Activated CD8-positive, alpha-beta T cell treated with anti-CD3 and anti-CD28 coated beads for 36 hours (primary cell): ENCODE measurements around the gene RRP36. TPM values are rescaled to one million over a fixed set of nuclear protein-coding genes. Genes with fewer than 3 reads are reported as not detected.

Source experiments
- ATAC-seq: fragments of 200-7000 bp; cut with Tn5 transposase; one replicate; pipeline ENCODE4 v1.10.0; 2021; ENCODE audit warnings: mild to moderate bottlenecking, moderate library complexity
- CTCF ChIA-PET: fragments of 350-600 bp; sonication (Branson Sonifier 250); formaldehyde crosslinking; loops from one replicate; lab custom pipeline; 2021; ENCODE audit warnings: antibody characterized with exemption; lab: Charles Lee
- POLR2A ChIA-PET: fragments of 350-600 bp; sonication (Branson Sonifier 250); formaldehyde crosslinking; loops from one replicate; lab custom pipeline; 2021; ENCODE audit warnings: antibody characterized with exemption; lab: Charles Lee
- DNase-seq: peaks from one replicate; pipeline ENCODE4 v3.0.0-alpha.2; 2020
- H3K27ac Mint-ChIP-seq: one replicate; pipeline ENCODE4 v1.8.0; 2021; ENCODE audit warnings: mild to moderate bottlenecking, mixed read lengths
- H3K27me3 Mint-ChIP-seq: one replicate; pipeline ENCODE4 v1.8.0; 2021; ENCODE audit warnings: mixed read lengths
- H3K36me3 Mint-ChIP-seq: one replicate; pipeline ENCODE4 v1.8.0; 2021; ENCODE audit warnings: low read depth, mixed read lengths
- H3K4me1 Mint-ChIP-seq: one replicate; pipeline ENCODE4 v1.8.0; 2021; ENCODE audit warnings: low read depth, mixed read lengths
- H3K4me3 Mint-ChIP-seq: one replicate; pipeline ENCODE4 v1.8.0; 2021; ENCODE audit warnings: mild to moderate bottlenecking, moderate library complexity, mixed read lengths
- H3K9me3 Mint-ChIP-seq: one replicate; pipeline ENCODE4 v1.8.0; 2021; ENCODE audit warnings: mixed read lengths
- intact Hi-C: fragments of 100-400 bp; cut with micrococcal nuclease; formaldehyde crosslinking; loops from one replicate; pipeline ENCODE4 v1.10.0; 2022
- total RNA-seq, 2 experiments: library from RNA; stranded (reverse); gene quantifications; one replicate each; pipeline ENCODE4 v1.2.3, GENCODE V29; 2021
- TF ChIP-seq, protein P1 (sequence below): fragments of 200-600 bp; IDR thresholded peaks from one replicate; pipeline ENCODE4 v1.8.0; 2022; ENCODE audit warnings: antibody characterized with exemption, mild to moderate bottlenecking

Gene RRP36
- total RNA-seq, 2 experiments from 2014 or later: 47.9 to 48.0 TPM

DNA sequence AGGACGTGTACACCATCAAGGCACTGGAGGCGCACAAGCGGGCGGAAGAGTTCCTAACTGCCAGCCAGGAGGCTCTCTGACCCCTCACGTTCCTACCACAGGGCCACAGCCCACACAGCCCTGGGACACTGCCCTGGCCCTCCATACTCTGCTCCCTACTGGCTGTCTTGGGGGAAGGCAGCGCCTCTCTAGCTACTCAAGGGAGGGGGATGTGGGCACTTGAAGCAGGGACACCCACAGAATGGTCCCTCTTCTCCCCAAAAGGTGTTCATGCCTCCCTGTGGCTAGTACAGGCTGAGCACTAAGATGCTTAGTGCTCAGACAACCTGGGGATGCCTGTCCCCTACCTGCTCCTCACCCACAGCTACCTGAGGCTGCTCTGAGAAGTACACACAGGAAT, 10.2 kb upstream of the RRP36 start:
- Mint-ChIP-seq H3K36me3 (peaks cover 35% of the 10 kb centered on the region), H3K27me3 (no peaks in the 10 kb centered on the region), H3K27ac (no peak overlapping the region), H3K4me1 (peaks cover 39% of the 10 kb centered on the region), H3K4me3 (no peak overlapping the region), H3K9me3 (no peaks in the 10 kb centered on the region)
- TF ChIP-seq, protein P1, sequence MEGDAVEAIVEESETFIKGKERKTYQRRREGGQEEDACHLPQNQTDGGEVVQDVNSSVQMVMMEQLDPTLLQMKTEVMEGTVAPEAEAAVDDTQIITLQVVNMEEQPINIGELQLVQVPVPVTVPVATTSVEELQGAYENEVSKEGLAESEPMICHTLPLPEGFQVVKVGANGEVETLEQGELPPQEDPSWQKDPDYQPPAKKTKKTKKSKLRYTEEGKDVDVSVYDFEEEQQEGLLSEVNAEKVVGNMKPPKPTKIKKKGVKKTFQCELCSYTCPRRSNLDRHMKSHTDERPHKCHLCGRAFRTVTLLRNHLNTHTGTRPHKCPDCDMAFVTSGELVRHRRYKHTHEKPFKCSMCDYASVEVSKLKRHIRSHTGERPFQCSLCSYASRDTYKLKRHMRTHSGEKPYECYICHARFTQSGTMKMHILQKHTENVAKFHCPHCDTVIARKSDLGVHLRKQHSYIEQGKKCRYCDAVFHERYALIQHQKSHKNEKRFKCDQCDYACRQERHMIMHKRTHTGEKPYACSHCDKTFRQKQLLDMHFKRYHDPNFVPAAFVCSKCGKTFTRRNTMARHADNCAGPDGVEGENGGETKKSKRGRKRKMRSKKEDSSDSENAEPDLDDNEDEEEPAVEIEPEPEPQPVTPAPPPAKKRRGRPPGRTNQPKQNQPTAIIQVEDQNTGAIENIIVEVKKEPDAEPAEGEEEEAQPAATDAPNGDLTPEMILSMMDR: no peak
- no peak for DNase-seq
- intact Hi-C loops: loop anchor here (5.0 kb wide), 2 partner anchors 34 to 46 kb away; partner anchors contain the start of genes KLC4, MRPL2 and PEX6
- ChIA-PET POLR2A (interaction anchor here (0.7 to 5.7 kb wide), 5 partner anchors 8 to 82 kb away, joined by 3 to 26 read pairs (median 6); partner anchors contain the start of genes CNPY3, PEX6 and PPP2R5D), CTCF (interaction anchor here (0.8 to 3.0 kb wide), 4 partner anchors 22 to 132 kb away, joined by 3 to 17 read pairs (median 3); no protein-coding TSS in a partner anchor)
- ATAC-seq: no peak

DNA sequence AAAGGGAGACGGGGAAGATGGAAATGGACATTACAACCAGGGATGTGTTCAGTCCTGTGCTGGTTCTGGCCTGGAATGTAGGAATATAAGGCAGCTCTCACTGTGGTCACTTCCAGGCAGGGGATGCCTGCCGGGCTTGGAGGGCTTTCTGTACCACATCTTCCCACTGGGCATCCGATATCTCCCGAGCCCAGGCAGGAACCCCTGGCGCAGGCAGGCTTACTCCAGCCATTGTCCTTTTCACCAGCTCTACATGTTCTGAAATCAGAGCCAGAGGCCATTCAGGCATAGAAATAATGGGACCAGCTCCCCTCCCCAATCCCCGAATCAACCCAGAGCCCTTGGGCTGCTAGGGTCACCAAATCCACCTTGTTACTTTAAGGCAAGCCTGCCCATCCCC, 9.1 kb upstream of the RRP36 start:
- no peak for DNase-seq
- peaks cover 47% of the 10 kb centered on the region for H3K4me1 Mint-ChIP-seq
- TF ChIP-seq, protein P1: no peak
- peak overlapping the region; percentile 96 for H3K4me3 Mint-ChIP-seq
- H3K36me3 Mint-ChIP-seq: peaks cover 34% of the 10 kb centered on the region
- peak overlapping the region; percentile 50 for H3K27ac Mint-ChIP-seq
- no peaks in the 10 kb centered on the region for H3K9me3 Mint-ChIP-seq
- intact Hi-C loops: loop anchor here (5.0 kb wide), 2 partner anchors 35 to 45 kb away; partner anchors contain the start of genes KLC4, MRPL2 and PEX6
- POLR2A ChIA-PET: interaction anchor here (0.9 to 5.7 kb wide), 7 partner anchors 9 to 196 kb away, joined by 3 to 26 read pairs (median 6); partner anchors contain the start of genes CNPY3, PEX6 and PPP2R5D
- H3K27me3 Mint-ChIP-seq: no peaks in the 10 kb centered on the region
- no peak for ATAC-seq
- CTCF ChIA-PET: interaction anchor here (0.6 to 1.2 kb wide), 3 partner anchors 11 to 130 kb away, joined by 3 read pairs; no protein-coding TSS in a partner anchor

GRCh38 chr6:43013097-43013842, 8.2 kb upstream of the RRP36 start:
- ATAC-seq (no peak), DNase-seq (no peak)
- Mint-ChIP-seq H3K9me3 (no peaks in the 10 kb centered on the region), H3K4me1 (peaks cover 52% of the 10 kb centered on the region), H3K27ac (peak overlapping the region; percentile 93), H3K4me3 (peak overlapping the region; percentile 96), H3K27me3 (no peaks in the 10 kb centered on the region), H3K36me3 (peaks cover 39% of the 10 kb centered on the region)
- TF ChIP-seq, protein P1: no peak
- intact Hi-C loops: loop anchor here (5.0 kb wide), 2 partner anchors 36 to 44 kb away; partner anchors contain the start of genes KLC4, MRPL2 and PEX6
- POLR2A ChIA-PET: interaction anchor here (0.6 to 5.7 kb wide), 11 partner anchors 8 to 213 kb away, joined by 3 to 26 read pairs (median 6); partner anchors contain the start of genes CNPY3, KLC4, MRPL2 and PEX6
- CTCF ChIA-PET: interaction anchor here (1.0 to 1.8 kb wide), 5 partner anchors 10 to 131 kb away, joined by 3 to 5 read pairs (median 5); partner anchors contain the start of gene CNPY3

DNA sequence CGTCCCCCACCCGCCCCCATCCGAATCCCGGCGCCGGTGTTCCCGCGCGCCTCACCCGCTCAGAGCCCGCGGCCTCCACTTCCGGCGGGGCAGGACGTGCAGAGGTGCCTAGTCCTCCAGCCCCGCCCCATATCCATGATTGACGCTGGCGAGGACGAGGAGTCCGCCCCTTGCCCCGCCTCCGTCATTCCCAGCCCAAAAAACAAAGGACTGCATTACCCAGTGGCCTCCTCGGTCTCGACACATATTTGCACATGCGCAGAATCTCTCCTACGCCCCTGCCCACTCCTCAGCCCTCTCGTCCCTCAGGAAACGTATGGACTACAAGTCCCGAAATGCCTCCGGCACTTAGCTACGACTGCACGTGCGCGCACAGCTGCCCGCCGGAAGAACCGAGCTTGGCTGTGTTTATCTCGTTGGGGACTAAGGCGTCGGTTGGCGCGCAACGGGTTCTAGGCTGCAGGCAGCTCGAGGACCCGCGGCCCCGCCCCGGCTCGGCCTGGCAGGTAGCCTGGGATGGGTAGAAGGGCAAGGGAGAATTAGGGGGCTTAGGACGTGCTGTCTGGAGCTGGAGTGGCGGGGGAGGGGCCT, 7.5 kb upstream of the RRP36 start, which contains the start of the genes KLHDC3 and MEA1:
KLHDC3 (plus strand) TSS at position 407 of the 591 bp plus-strand sequence. CDS start 2,944 bp downstream, outside the sequence.
MEA1 (minus strand) TSS at position 104 of the 591 bp plus-strand sequence. CDS start 133 bp downstream, outside the sequence.
- Mint-ChIP-seq H3K4me3 (peak within 1 kb of the TSS; percentile 96), H3K27me3 (no peaks in the 10 kb centered on the region), H3K9me3 (no peaks in the 10 kb centered on the region), H3K27ac (peak within 1 kb of the TSS; percentile 93), H3K36me3 (peaks cover 46% of the 10 kb centered on the region), H3K4me1 (peaks cover 52% of the 10 kb centered on the region)
- TF ChIP-seq, protein P1: no peak
- ChIA-PET POLR2A (interaction anchor here (0.6 to 5.7 kb wide), 13 partner anchors 10 to 212 kb away, joined by 3 to 26 read pairs (median 4); partner anchors contain the start of genes CNPY3, KLC4, MRPL2 and PEX6), CTCF (interaction anchor here (1.0 to 1.8 kb wide), 3 partner anchors 11 to 130 kb away, joined by 5 read pairs; partner anchors contain the start of gene CNPY3)
- DNase-seq (peak; percentile 100), ATAC-seq (peak; percentile 98)
- intact Hi-C loops: loop anchor here (5.0 kb wide), 2 partner anchors 37 to 43 kb away; partner anchors contain the start of genes KLC4, MRPL2 and PEX6
